IPS DF 6.9 (cell line): ENCODE data around the gene CSTPP1.

Experiments
- DNase-seq: peaks from one replicate; pipeline ENCODE4 v3.0.0-alpha.2; 2013; ENCODE audit warnings: low read depth, low spot score
- H3K27ac ChIP-seq: one replicate; pipeline ENCODE4 v1.5.1; 2013; ENCODE audit warnings: low read length, control low read depth
- H3K27me3 ChIP-seq: 2 replicates; pipeline ENCODE4 v1.6.1; 2013; ENCODE audit warnings: mild to moderate bottlenecking, low read length; ENCODE audit not compliant: control insufficient read depth, insufficient read depth
- H3K36me3 ChIP-seq: 2 replicates; pipeline ENCODE4 v1.6.1; 2013; ENCODE audit warnings: low read length; ENCODE audit not compliant: control insufficient read depth, insufficient read depth
- H3K4me1 ChIP-seq: 2 replicates; pipeline ENCODE4 v1.6.1; 2013; ENCODE audit warnings: low read length; ENCODE audit not compliant: control insufficient read depth, insufficient read depth
- H3K4me3 ChIP-seq: 2 replicates; pipeline ENCODE4 v1.5.1; 2013; ENCODE audit warnings: mild to moderate bottlenecking, low read length
- H3K9me3 ChIP-seq: 2 replicates; pipeline ENCODE4 v1.6.1; 2013; ENCODE audit warnings: low read length, inconsistent platforms; ENCODE audit not compliant: control insufficient read depth, insufficient read depth
- WGBS: extraction: QIAGEN DNeasy Blood & Tissue Kit; methylation state at CpG from one replicate; pipeline ENCODE4 v1.1.7; 2013; ENCODE audit warnings: mixed read lengths, missing lambda C conversion rate; ENCODE audit not compliant: insufficient read length, insufficient coverage; 5-methylcytosine and 5-hydroxymethylcytosine counted together

The CSTPP1 gene

DNA sequence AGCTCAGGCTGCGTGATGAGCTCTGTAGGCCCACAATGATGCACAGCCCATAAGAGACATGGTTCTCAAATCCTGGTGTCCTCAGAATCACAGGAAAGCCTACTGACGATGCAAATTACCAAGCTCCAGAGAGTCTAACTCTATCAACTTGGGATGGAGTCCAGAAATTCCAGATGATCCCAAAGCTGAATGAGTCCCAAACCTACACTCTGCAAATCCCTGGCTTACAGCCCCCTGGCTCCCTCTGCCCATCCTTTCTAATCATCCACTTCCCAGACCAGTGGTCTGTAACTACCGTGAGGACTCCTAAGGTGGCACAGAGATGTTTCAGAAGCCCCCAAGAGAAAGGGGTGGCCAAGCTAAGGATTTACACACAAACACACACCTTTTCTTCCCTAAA is 226.6 kb downstream of the CSTPP1 start:
- no peak for DNase-seq
- H3K4me1 ChIP-seq: no peaks in the 10 kb centered on the region
- WGBS: no CpG with 5 or more reads among the region's 3 CpGs
- peaks cover 29% of the 10 kb centered on the region for H3K36me3 ChIP-seq
- H3K27me3 ChIP-seq: no peaks in the 10 kb centered on the region
- H3K9me3 ChIP-seq: no peaks in the 10 kb centered on the region
- H3K4me3 ChIP-seq: no peak overlapping the region
- H3K27ac ChIP-seq: no peak overlapping the region

DNA sequence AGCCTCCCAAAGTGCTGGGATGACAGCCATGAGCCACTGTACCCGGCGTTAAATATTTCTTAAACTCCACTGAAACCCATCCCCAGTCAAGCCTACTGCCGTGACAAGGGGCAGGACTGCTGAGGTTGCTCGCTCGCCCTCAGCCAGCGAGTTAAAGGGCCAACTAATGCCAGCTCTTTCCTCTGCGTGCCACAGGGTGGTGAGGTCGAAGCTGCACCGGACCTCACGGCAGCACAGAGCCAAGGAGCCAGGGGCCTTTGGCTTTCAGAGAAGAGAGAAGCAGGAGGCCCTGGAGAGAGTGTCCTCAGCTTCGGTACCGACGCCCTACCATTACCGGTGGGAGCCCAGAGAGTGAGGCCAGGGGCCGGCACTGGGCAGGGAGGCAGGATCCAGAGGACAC is 227.3 kb downstream of the CSTPP1 start:
- Histone ChIP-seq H3K4me1 (no peaks in the 10 kb centered on the region), H3K36me3 (peaks cover 30% of the 10 kb centered on the region), H3K9me3 (no peaks in the 10 kb centered on the region), H3K27ac (no peak overlapping the region), H3K4me3 (no peak overlapping the region), H3K27me3 (no peaks in the 10 kb centered on the region)
- DNase-seq: no peak
- no CpG with 5 or more reads among the region's 15 CpGs for WGBS

DNA sequence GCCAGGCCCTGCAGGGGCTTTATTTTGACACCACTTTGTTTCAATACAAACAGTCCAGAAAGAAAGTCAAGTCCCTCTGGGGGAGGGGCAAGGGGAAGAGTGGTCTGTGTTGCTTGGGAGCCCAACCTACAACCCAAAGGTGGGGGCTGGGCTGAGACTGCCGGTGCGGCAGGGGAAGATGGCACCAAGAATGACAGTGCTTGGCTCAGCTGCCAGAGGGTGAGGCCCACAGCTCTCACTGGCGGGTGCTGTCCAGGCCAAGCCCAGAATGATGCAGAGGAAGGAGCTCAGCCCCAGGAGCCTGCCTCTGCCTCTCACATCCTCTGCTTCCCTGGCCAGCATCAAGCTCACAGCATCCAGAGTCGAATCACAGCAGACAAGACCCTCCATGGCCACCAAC is 227.8 kb downstream of the CSTPP1 start:
- H3K27me3 ChIP-seq: no peaks in the 10 kb centered on the region
- WGBS: no CpG with 5 or more reads among the region's 4 CpGs
- no peak for DNase-seq
- H3K4me1 ChIP-seq: no peaks in the 10 kb centered on the region
- H3K4me3 ChIP-seq: no peak overlapping the region
- H3K36me3 ChIP-seq: peaks cover 30% of the 10 kb centered on the region
- H3K27ac ChIP-seq: no peak overlapping the region
- H3K9me3 ChIP-seq: no peaks in the 10 kb centered on the region

GRCh38 chr11:47165253-47165840 is 228.8 kb downstream of the CSTPP1 start:
- WGBS: no CpG with 5 or more reads among the region's 16 CpGs

DNA sequence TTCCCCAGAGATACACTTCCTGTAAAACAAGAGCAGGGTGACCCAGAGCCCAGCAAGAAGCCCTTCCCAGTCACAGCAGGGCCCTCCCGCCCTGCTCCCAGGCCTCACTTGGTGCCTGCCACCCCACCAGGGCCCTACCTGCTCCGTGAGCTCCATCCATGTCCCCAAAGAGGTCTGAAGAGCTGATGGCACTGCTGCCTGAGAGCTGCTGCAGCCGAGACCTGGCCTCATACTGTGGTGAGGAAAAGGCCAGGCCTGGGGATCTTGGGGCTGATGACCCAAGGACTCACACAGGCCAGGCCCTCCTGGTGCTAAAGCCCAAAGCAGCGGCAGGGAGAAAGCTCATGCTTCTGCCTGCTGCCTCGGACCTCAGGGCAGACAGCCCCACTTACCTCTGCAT is 229.8 kb downstream of the CSTPP1 start:
- H3K36me3 ChIP-seq: peaks cover 37% of the 10 kb centered on the region
- whole genome bisulfite sequencing: no CpG with 5 or more reads among the region's 5 CpGs
- H3K4me3 ChIP-seq: no peak overlapping the region
- DNase-seq: no peak
- no peaks in the 10 kb centered on the region for H3K4me1 ChIP-seq
- no peak overlapping the region for H3K27ac ChIP-seq
- no peaks in the 10 kb centered on the region for H3K9me3 ChIP-seq
- H3K27me3 ChIP-seq: no peaks in the 10 kb centered on the region

More at GRCh38 chr11:47165253-47165840, 228.8 kb downstream of the CSTPP1 start:
- no peak for DNase-seq
- Histone ChIP-seq H3K27me3 (no peaks in the 10 kb centered on the region), H3K4me1 (no peaks in the 10 kb centered on the region), H3K27ac (no peak overlapping the region), H3K36me3 (peaks cover 33% of the 10 kb centered on the region), H3K4me3 (no peak overlapping the region), H3K9me3 (no peaks in the 10 kb centered on the region)

DNA sequence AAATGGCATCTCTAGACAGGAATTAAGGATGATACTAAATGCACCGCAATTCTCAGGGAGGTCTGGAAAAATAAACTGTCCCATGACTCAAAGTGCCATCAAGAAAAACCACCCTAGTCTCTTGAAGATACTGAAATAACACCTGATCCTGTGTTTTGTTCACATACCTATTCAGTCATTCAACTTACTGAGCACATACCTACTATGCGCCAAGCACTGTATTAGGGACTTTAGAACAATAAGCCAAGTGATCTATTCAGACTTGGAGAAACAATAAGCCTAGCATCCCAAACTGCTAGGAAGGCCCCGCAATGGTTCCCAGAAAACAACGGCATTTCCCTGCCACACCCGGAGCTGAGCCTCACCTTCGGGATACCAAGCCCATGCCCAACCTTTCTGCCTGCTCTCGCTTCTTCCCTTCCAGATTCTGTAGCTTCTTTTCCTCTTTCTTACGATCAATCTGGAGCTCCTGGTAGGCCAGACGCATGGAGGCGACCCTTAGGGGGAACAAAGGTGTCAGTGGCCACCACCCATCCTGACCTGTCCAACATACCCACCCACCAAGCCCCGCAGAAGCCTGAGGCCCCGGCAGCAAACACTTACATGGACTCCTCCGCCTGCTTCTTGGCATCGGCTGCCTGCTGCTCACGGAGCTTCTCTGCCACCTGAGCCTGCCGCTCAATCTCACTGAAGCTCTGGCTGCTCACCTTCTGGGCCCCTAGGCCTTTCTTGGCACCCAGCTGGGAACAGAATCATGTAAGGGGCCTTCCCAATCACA is 234.7 kb downstream of the CSTPP1 start:
- no CpG with 5 or more reads among the region's 16 CpGs for WGBS
- Histone ChIP-seq H3K27ac (no peak overlapping the region), H3K36me3 (peaks cover 47% of the 10 kb centered on the region), H3K4me3 (no peak overlapping the region), H3K4me1 (no peaks in the 10 kb centered on the region), H3K9me3 (no peaks in the 10 kb centered on the region), H3K27me3 (no peaks in the 10 kb centered on the region)
- no peak for DNase-seq

DNA sequence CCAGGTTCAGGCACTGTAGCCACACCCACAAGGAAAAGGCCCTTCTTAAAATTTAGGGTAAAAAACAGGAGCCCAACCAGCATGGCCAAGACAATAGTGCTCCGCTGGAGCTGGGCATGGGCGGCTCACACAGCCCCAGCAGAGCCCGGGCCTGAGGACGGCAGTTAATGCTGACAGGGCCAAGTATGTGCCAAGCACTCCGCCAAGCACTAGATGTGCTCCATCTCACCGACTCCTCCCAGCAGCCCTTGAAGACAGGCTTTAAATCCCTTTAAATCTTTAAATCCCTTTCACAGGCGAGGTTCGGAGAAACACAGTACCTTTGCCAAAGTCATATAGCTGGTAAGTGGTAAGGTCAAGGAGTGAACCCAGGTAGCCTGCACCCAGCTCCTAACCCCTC is 235.3 kb downstream of the CSTPP1 start:
- Histone ChIP-seq H3K9me3 (no peaks in the 10 kb centered on the region), H3K4me3 (no peak overlapping the region), H3K27ac (no peak overlapping the region), H3K36me3 (peaks cover 41% of the 10 kb centered on the region), H3K27me3 (no peaks in the 10 kb centered on the region), H3K4me1 (no peaks in the 10 kb centered on the region)
- DNase-seq: no peak
- WGBS: no CpG with 5 or more reads among the region's 8 CpGs

DNA sequence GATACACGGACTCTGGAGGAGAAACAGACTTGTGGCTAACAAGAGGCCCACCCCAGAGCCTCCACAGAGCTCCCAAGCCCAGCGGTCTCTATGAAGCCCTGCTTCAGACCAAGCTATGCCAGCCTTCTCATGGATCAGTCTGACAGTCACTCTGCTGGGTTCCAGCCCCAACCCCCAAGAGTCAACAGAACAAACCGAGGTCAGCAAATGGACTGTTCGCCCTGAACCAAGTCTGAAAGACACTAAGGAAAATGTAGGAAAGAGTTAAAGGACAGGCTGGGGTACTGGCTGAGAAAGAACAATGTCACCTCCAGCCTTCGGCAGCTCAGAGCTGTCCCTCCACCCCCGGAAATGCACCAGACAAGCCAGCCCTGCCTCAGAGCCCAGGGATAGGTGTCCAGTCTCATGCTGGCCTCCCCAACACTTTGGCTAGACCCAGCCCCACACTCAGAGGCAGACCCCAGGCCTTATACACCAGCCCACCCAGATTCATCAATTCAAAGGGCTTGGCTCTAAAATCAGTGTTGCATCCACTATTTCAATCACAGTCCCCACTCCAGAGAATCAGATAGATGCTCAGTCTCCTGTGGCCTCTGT is 236.3 kb downstream of the CSTPP1 start:
- no peaks in the 10 kb centered on the region for H3K4me1 ChIP-seq
- peaks cover 38% of the 10 kb centered on the region for H3K36me3 ChIP-seq
- H3K27me3 ChIP-seq: no peaks in the 10 kb centered on the region
- H3K4me3 ChIP-seq: no peak overlapping the region
- H3K27ac ChIP-seq: no peak overlapping the region
- no peak for DNase-seq
- no peaks in the 10 kb centered on the region for H3K9me3 ChIP-seq
- no CpG with 5 or more reads among the region's 6 CpGs for WGBS

- Histone ChIP-seq H3K27ac (no peak overlapping the region), H3K27me3 (no peaks in the 10 kb centered on the region), H3K4me3 (peak overlapping the region; percentile 94), H3K9me3 (no peaks in the 10 kb centered on the region), H3K36me3 (peaks cover 40% of the 10 kb centered on the region; the same call in 1 of the 2 replicates), H3K4me1 (no peaks in the 10 kb centered on the region)
- no CpG with 5 or more reads among the region's 14 CpGs for WGBS
- no peak for DNase-seq
Observed at GRCh38 chr11:47175746-47176327, 239.3 kb downstream of the CSTPP1 start.

GRCh38 chr11:47176328-47177228 is 240.0 kb downstream of the CSTPP1 start, which contains the start of gene ARFGAP2:
Gene ARFGAP2, minus strand, starts transcription at chr11:47176879. Its CDS starts 26 bp downstream, at chr11:47176853.
- Histone ChIP-seq H3K36me3 (peaks cover 34% of the 10 kb centered on the region; the same call in 1 of the 2 replicates), H3K27ac (no peak within 1 kb of the TSS), H3K4me1 (no peaks in the 10 kb centered on the region), H3K4me3 (peak within 1 kb of the TSS; percentile 94), H3K9me3 (no peaks in the 10 kb centered on the region), H3K27me3 (no peaks in the 10 kb centered on the region)
- no CpG with 5 or more reads among the region's 89 CpGs for WGBS
- DNase-seq: peak; percentile 85
